SK-N-SH (cell line): ENCODE data around the gene TMIGD3.

Experiments
- CTCF ChIP-seq: fragments of 200-600 bp; sonication (generic); IDR thresholded peaks from 2 replicates; pipeline ENCODE4 v1.6.1; 2017; ENCODE audit warnings: antibody characterized with exemption, mild to moderate bottlenecking, moderate library complexity
- EP300 ChIP-seq, 2 experiments: IDR thresholded peaks; 2 replicates each; pipeline versions ENCODE4 v1.4.0 to v1.6.1; 2012; ENCODE audit warnings: borderline replicate concordance in 1 of 2, low read depth in 1 of 2, low read length in 1 of 2
- GATA2 ChIP-seq: sonication (generic); formaldehyde crosslinking; IDR thresholded peaks from 2 replicates; pipeline ENCODE4 v1.5.0; 2020; ENCODE audit warnings: mild to moderate bottlenecking, missing genetic modification reagents
- POLR2AphosphoS5 ChIP-seq: IDR thresholded peaks from 2 replicates; pipeline ENCODE4 v1.6.1; 2012; ENCODE audit warnings: low read depth, low read length
- RCOR1 ChIP-seq: fragments of 150-350 bp; IDR thresholded peaks from 2 replicates; pipeline ENCODE4 v1.6.1; 2017; ENCODE audit warnings: antibody characterized with exemption, low read length
- SIN3A ChIP-seq: IDR thresholded peaks from 2 replicates; pipeline ENCODE4 v1.6.1; 2012; ENCODE audit warnings: low read depth, mild to moderate bottlenecking, low read length, moderate library complexity, borderline replicate concordance
- SMC3 ChIP-seq: IDR thresholded peaks from 2 replicates; pipeline ENCODE4 v1.6.1; 2012; ENCODE audit warnings: low read depth, low read length, improper control_type of control experiment
- YY1 ChIP-seq: IDR thresholded peaks from 2 replicates; pipeline ENCODE4 v1.4.0; 2012; ENCODE audit warnings: low read depth, mild to moderate bottlenecking

GRCh38 chr1:111448918-111449702 lies 54.3 kb downstream of the TMIGD3 start, which contains the start of the genes ATP5PB and WDR77:
- TF ChIP-seq CTCF (no peak), SMC3 (no peak), POLR2AphosphoS5 (peak; percentile 56; the same call in 1 of the 2 replicates), EP300 (IDR thresholded peaks at IDR 0.05; ENCODE audit: borderline replicate concordance in 1 of 2, low read depth in 1 of 2, low read length in 1 of 2) (no peak), YY1 (peak; percentile 93), RCOR1 (0 out of 2 replicates have a peak, but pooled peaks have one; percentile 18), SIN3A (peak; percentile 97), GATA2 (CRISPR knock-in tag) (no peak)
